SJSA1 (cell line): ENCODE measurements around the gene NCOA3. TPM values are rescaled to one million over a fixed set of nuclear protein-coding genes. Genes with fewer than 3 reads are reported as not detected.

Experiments used
- DNase-seq, 2 experiments: peaks; one replicate each; pipeline ENCODE4 v3.0.0-alpha.2; 2015 to 2020; ENCODE audit warnings: low spot score in 2 of 2, low read depth in 1 of 2
- H3K27ac ChIP-seq: fragments of 250-450 bp; sonication (Bioruptor Pico); 2 replicates; pipeline ENCODE4 v1.5.1; 2020; ENCODE audit warnings: mild to moderate bottlenecking, moderate library complexity
- H3K27me3 ChIP-seq: fragments of 250-450 bp; sonication (Bioruptor Pico); replicated peaks from 2 replicates; pipeline ENCODE4 v1.5.1; 2020; ENCODE audit warnings: mild to moderate bottlenecking, moderate library complexity
- H3K36me3 ChIP-seq: fragments of 250-450 bp; sonication (Bioruptor Pico); 2 replicates; pipeline ENCODE4 v1.5.1; 2020; ENCODE audit warnings: mild to moderate bottlenecking
- H3K4me1 ChIP-seq: fragments of 250-450 bp; sonication (Bioruptor Pico); replicated peaks from 2 replicates; pipeline ENCODE4 v1.6.1; 2021; ENCODE audit warnings: mild to moderate bottlenecking
- H3K4me3 ChIP-seq: fragments of 250-450 bp; sonication (Bioruptor Pico); 2 replicates; pipeline ENCODE4 v1.5.1; 2020; ENCODE audit warnings: mild to moderate bottlenecking
- H3K9me3 ChIP-seq: fragments of 250-450 bp; sonication (Bioruptor Pico); replicated peaks from 2 replicates; pipeline ENCODE4 v1.5.1; 2020; ENCODE audit warnings: mild to moderate bottlenecking
- total RNA-seq: library from RNA; depleted of rRNA; stranded (reverse); fragments of >200 nt; shearing (Covaris generic); gene quantifications from 2 replicates; pipeline ENCODE4 v1.2.3, GENCODE V29; 2014

NCOA3 gene
- total RNA-seq, 1 experiment from 2014 or later = 20.4 TPM

DNA sequence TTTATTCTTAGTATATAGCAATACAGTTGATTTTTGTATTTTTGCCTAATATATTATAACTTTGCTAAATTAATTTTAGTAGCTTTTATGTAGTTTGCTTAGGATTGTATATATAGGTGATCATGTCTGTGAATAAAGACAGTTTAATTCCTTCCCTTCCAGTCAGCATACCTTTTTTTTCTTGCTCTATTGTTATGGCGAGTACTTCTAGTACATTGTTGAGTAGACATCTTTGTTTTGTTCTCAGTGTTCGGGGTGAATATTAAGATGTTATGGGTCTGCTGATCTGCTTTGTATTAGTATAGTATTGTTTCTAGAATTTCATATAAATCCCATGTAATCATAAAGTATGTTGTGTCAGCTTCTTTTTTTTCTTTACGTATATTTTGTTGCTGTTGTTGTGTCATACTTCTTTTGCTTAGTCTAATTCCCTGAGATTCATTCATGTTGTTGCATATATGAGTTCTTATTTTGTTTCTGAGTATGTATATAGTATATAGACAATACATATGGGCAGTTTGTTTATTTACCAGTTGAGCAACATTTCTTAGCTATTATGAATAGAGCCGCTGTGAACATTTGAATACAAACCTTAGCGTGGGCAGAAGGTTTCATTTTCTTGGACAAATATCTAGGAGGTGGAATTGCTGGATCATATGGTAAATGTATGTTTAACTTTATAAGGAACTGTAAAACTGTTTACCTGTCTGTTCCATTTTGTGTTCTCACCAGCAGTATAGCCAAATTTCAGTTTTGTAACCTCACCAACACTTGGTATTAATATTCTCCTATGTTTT lies 25.5 kb downstream of the NCOA3 start:
- no peak overlapping the region for H3K27ac ChIP-seq
- no peak overlapping the region for H3K4me3 ChIP-seq
- no peaks in the 10 kb centered on the region for H3K27me3 ChIP-seq
- H3K36me3 ChIP-seq = no peaks in the 10 kb centered on the region
- no peaks in the 10 kb centered on the region for H3K4me1 ChIP-seq
- no peak for DNase-seq
- H3K9me3 ChIP-seq = peaks cover 3% of the 10 kb centered on the region; the same call in 1 of the 2 replicates

DNA sequence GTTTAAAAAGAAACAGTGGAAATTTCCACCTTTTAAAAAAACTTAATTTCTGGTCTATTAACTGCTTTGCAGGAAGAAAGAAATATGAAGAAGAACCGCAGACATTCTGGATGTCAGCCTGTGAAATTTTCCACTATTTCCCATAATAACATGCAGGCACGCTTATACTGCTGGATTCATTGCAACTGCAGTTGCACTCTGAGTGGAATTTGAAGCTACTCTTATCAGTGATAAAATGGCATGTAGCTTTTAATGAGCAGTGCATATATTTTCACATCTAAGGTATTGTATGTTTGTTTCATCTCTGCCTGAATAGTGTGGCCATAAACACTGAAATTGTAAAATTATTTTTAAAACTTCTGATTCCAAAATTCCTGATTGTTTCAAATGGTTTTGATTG lies 28.2 kb downstream of the NCOA3 start:
- H3K4me1 ChIP-seq = no peaks in the 10 kb centered on the region
- H3K36me3 ChIP-seq = no peaks in the 10 kb centered on the region
- no peaks in the 10 kb centered on the region; the same call in 1 of the 2 replicates for H3K9me3 ChIP-seq
- DNase-seq = no peak
- H3K27ac ChIP-seq = no peak overlapping the region
- no peaks in the 10 kb centered on the region for H3K27me3 ChIP-seq
- H3K4me3 ChIP-seq = no peak overlapping the region

- Histone ChIP-seq H3K27me3 (no peaks in the 10 kb centered on the region), H3K4me3 (no peak overlapping the region), H3K4me1 (no peaks in the 10 kb centered on the region), H3K9me3 (no peaks in the 10 kb centered on the region; the same call in 1 of the 2 replicates), H3K36me3 (no peaks in the 10 kb centered on the region), H3K27ac (no peak overlapping the region)
- no peak for DNase-seq
These were observed 29.8 kb downstream of the NCOA3 start for GRCh38 chr20:47531458-47531857.

DNA sequence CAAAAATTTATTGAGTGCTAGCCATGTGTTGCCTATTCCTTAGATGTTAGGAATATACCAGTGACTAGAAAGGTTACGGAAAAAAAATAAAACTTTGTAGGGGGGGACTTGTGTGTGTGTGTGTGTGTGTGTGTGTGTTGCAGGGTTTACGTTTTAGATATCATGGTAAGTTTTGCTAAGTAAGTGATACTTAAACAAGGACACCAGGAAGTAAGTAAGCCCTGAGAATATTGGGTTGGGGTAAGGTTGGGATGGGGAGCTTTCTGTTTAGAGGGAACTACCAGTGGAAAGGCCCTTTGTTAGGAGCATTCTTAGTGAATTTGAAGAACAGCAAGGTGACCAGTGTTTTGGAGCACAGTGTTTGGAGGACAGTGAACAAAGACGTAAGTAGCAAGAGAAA lies 30.3 kb downstream of the NCOA3 start:
- no peak overlapping the region for H3K27ac ChIP-seq
- DNase-seq = peak in 1 of 2 experiments; percentile 4
- H3K36me3 ChIP-seq = no peaks in the 10 kb centered on the region
- H3K27me3 ChIP-seq = no peaks in the 10 kb centered on the region
- no peak overlapping the region for H3K4me3 ChIP-seq
- H3K9me3 ChIP-seq = no peaks in the 10 kb centered on the region
- no peaks in the 10 kb centered on the region for H3K4me1 ChIP-seq

GRCh38 chr20:47533518-47534062 lies 31.9 kb downstream of the NCOA3 start:
- Histone ChIP-seq H3K27ac (no peak overlapping the region), H3K36me3 (no peaks in the 10 kb centered on the region), H3K4me1 (no peaks in the 10 kb centered on the region), H3K4me3 (no peak overlapping the region), H3K9me3 (no peaks in the 10 kb centered on the region), H3K27me3 (no peaks in the 10 kb centered on the region)
- DNase-seq = peak in 1 of 2 experiments; percentile 9

GRCh38 chr20:47534405-47534804 lies 32.7 kb downstream of the NCOA3 start:
- H3K27ac ChIP-seq = no peak overlapping the region
- no peaks in the 10 kb centered on the region for H3K9me3 ChIP-seq
- peak in 1 of 2 experiments; percentile 8 for DNase-seq
- H3K4me3 ChIP-seq = no peak overlapping the region
- no peaks in the 10 kb centered on the region for H3K27me3 ChIP-seq
- no peaks in the 10 kb centered on the region for H3K4me1 ChIP-seq
- no peaks in the 10 kb centered on the region for H3K36me3 ChIP-seq

- no peaks in the 10 kb centered on the region for H3K27me3 ChIP-seq
- DNase-seq = no peak
- no peak overlapping the region for H3K27ac ChIP-seq
- no peaks in the 10 kb centered on the region for H3K9me3 ChIP-seq
- peaks cover under 1% of the 10 kb centered on the region; the same call in 1 of the 2 replicates for H3K4me1 ChIP-seq
- no peak overlapping the region for H3K4me3 ChIP-seq
- H3K36me3 ChIP-seq = no peaks in the 10 kb centered on the region
These were observed 33.4 kb downstream of the NCOA3 start for GRCh38 chr20:47535088-47535487.

DNA sequence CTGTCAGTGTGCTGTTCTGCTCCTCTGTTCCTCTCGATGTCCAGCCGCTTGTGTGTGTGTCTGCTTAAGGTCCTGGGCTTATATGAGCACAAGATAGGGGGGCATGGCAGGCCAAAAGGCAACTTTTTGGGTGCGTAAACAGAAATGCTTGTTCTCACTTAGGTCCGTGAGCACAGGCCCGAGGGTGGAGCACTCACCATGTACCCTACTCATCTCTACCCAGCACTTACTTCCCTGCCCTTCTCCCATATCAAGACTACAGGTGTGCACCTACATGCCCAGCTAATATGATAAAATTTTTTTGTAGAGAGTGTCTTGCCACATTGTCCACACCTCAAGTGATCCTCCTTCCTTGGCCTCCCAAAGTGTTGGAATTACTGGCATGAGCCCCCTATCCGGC lies 34.3 kb downstream of the NCOA3 start:
- Histone ChIP-seq H3K4me1 (peaks cover 10% of the 10 kb centered on the region), H3K27ac (no peak overlapping the region), H3K9me3 (no peaks in the 10 kb centered on the region), H3K27me3 (no peaks in the 10 kb centered on the region), H3K4me3 (no peak overlapping the region), H3K36me3 (no peaks in the 10 kb centered on the region)
- no peak for DNase-seq

GRCh38 chr20:47540443-47541354 lies 39.0 kb downstream of the NCOA3 start:
- Histone ChIP-seq H3K9me3 (no peaks in the 10 kb centered on the region), H3K27ac (peak overlapping the region; percentile 1; the same call in 1 of the 2 replicates), H3K27me3 (no peaks in the 10 kb centered on the region), H3K36me3 (no peaks in the 10 kb centered on the region), H3K4me1 (peaks cover 37% of the 10 kb centered on the region), H3K4me3 (no peak overlapping the region)
- no peak for DNase-seq

DNA sequence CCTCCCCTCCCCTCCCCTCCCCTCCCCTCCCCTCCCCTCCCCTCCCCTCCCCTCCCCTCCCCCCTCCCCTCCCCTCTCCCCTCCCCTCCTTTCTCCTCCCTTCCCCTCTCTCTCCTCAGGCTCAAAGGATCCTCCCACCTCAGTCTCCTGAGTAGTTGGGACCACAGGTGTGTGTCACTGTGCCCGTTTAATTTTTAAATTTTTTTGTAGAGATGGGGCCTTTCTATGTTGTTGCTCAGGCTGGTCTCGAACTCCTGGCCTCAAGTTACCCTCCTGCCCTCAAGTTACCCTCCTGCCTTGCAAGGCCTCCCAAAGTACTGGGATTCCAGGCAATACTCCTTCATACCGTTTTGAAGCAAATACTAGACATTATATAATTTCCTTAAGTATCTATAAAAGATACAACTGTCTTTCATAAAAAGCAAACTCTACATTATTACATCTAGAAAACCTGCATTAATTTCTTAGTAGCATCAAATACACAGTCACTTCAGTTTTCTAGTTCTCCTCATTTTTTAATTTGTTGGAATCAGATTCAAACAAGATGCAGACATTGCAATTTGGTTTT lies 39.8 kb downstream of the NCOA3 start:
- no peak for DNase-seq
- Histone ChIP-seq H3K27me3 (no peaks in the 10 kb centered on the region), H3K4me3 (no peak overlapping the region), H3K36me3 (no peaks in the 10 kb centered on the region), H3K27ac (no peak overlapping the region), H3K9me3 (no peaks in the 10 kb centered on the region), H3K4me1 (peaks cover 39% of the 10 kb centered on the region)

DNA sequence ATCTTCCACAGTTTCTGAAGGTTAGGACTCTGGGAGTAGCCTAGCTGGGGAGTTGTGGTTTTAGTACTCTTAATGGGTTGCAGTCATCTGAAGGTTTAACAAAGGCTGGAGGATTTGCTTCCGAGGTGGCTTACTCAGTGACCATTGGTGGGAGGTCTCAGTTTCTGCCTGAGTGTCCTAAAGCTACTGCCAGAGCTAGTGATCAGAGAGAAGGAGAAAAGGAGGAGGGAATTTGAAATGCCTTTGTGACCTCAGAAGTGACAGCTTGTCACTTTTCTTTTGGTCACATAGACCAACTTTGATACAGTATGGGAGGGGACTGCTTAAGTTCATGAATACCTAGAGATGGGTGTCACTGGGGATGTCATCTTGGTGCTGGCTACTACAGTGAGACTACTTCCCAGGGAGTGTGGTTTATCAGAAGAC lies 41.3 kb downstream of the NCOA3 start:
- H3K4me3 ChIP-seq = no peak overlapping the region
- no peak overlapping the region for H3K27ac ChIP-seq
- no peaks in the 10 kb centered on the region for H3K36me3 ChIP-seq
- H3K4me1 ChIP-seq = peaks cover 39% of the 10 kb centered on the region
- peak; percentile 52 to 74 for DNase-seq
- no peaks in the 10 kb centered on the region for H3K9me3 ChIP-seq
- H3K27me3 ChIP-seq = no peaks in the 10 kb centered on the region

- H3K4me1 ChIP-seq = peaks cover 39% of the 10 kb centered on the region
- no peaks in the 10 kb centered on the region for H3K27me3 ChIP-seq
- no peak overlapping the region for H3K4me3 ChIP-seq
- no peak overlapping the region for H3K27ac ChIP-seq
- H3K9me3 ChIP-seq = no peaks in the 10 kb centered on the region
- no peaks in the 10 kb centered on the region for H3K36me3 ChIP-seq
- DNase-seq = peak; percentile 52 to 54
These were observed 42.6 kb downstream of the NCOA3 start for GRCh38 chr20:47544240-47544639.

DNA sequence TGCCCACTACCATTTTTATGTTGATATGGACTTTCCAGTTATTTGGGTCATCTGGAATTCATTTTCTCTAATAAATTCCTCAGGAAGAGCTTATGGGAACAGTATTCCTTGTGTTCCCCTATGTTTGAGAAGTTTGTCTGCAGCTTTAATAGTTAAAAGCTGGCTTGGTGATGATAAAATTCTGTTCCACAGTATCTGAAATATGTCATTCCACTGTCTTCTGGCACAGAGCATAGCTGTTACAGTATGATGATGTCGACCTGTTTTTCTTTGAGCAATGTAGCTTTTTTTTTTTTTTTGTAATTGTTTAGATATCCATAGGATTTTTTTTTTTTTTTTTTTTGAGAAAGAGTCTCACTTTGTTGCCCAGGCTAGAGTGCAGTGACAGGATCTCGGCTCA lies 43.2 kb downstream of the NCOA3 start:
- H3K4me3 ChIP-seq = no peak overlapping the region
- no peak for DNase-seq
- H3K36me3 ChIP-seq = no peaks in the 10 kb centered on the region
- H3K27ac ChIP-seq = no peak overlapping the region
- H3K9me3 ChIP-seq = no peaks in the 10 kb centered on the region
- H3K4me1 ChIP-seq = peaks cover 39% of the 10 kb centered on the region
- no peaks in the 10 kb centered on the region for H3K27me3 ChIP-seq
